ACC112 (cell line): Measurements from ENCODE around the gene P2RX3.

Experiments used
- H2AFZ ChIP-seq: fragments of 200-600 bp; sonication (generic); one replicate; pipeline ENCODE4 v1.6.0; 2017; ENCODE audit warnings: antibody characterized with exemption, low read length; ENCODE audit not compliant: unreplicated experiment
- H3K27ac ChIP-seq: fragments of 200-600 bp; sonication (generic); 2 replicates; pipeline ENCODE4 v1.5.1; 2014; ENCODE audit warnings: low read depth, mild to moderate bottlenecking, antibody characterized with exemption, low read length, moderate library complexity
- H3K27me3 ChIP-seq: fragments of 200-600 bp; sonication (generic); 2 replicates; pipeline ENCODE4 v1.6.1; 2014; ENCODE audit warnings: mild to moderate bottlenecking, antibody characterized with exemption, low read length, moderate library complexity, mixed read lengths; ENCODE audit not compliant: insufficient read depth
- H3K36me3 ChIP-seq: fragments of 200-600 bp; sonication (generic); 2 replicates; pipeline ENCODE4 v1.6.1; 2016; ENCODE audit warnings: mild to moderate bottlenecking, antibody characterized with exemption, low read length, moderate library complexity, mixed read lengths; ENCODE audit not compliant: insufficient read depth
- H3K4me1 ChIP-seq: fragments of 200-600 bp; sonication (generic); one replicate; pipeline ENCODE4 v1.6.1; 2016; ENCODE audit warnings: low read length, mixed read lengths; ENCODE audit not compliant: insufficient read depth, unreplicated experiment, control insufficient read depth
- H3K4me3 ChIP-seq: fragments of 200-600 bp; sonication (generic); 2 replicates; pipeline ENCODE4 v1.5.1; 2014; ENCODE audit warnings: mild to moderate bottlenecking, low read depth, low read length
- H3K79me2 ChIP-seq: fragments of 200-600 bp; sonication (generic); one replicate; pipeline ENCODE4 v1.6.0; 2016; ENCODE audit warnings: low read length; ENCODE audit not compliant: control insufficient read depth, unreplicated experiment, insufficient read depth

P2RX3 gene

GRCh38 chr11:57361926-57362325, 23.8 kb downstream of the P2RX3 start:
- Histone ChIP-seq H3K27me3 (peaks cover 47% of the 10 kb centered on the region), H3K36me3 (no peaks in the 10 kb centered on the region)

GRCh38 chr11:57363131-57364080, 25.3 kb downstream of the P2RX3 start:
- peaks cover 50% of the 10 kb centered on the region for H3K27me3 ChIP-seq

More at GRCh38 chr11:57361926-57362325, 23.8 kb downstream of the P2RX3 start:
- H3K4me3 ChIP-seq, result no peak overlapping the region
- no peaks in the 10 kb centered on the region for H3K4me1 ChIP-seq
- H3K27ac ChIP-seq, result no peak overlapping the region
- no peaks in the 10 kb centered on the region for H3K79me2 ChIP-seq
- no peak overlapping the region for H2AFZ ChIP-seq

GRCh38 chr11:57364851-57365660, 26.9 kb downstream of the P2RX3 start:
- Histone ChIP-seq H3K36me3 (no peaks in the 10 kb centered on the region), H3K27ac (no peak overlapping the region), H3K79me2 (no peaks in the 10 kb centered on the region), H3K4me3 (no peak overlapping the region), H3K4me1 (peaks cover 3% of the 10 kb centered on the region), H3K27me3 (peaks cover 50% of the 10 kb centered on the region), H2AFZ (no peak overlapping the region)

More at GRCh38 chr11:57363131-57364080, 25.3 kb downstream of the P2RX3 start:
- H3K4me3 ChIP-seq, result no peak overlapping the region
- no peaks in the 10 kb centered on the region for H3K4me1 ChIP-seq
- H3K27ac ChIP-seq, result no peak overlapping the region
- H3K79me2 ChIP-seq, result no peaks in the 10 kb centered on the region
- H3K36me3 ChIP-seq, result no peaks in the 10 kb centered on the region
- H2AFZ ChIP-seq, result no peak overlapping the region

GRCh38 chr11:57368106-57368844, 30.1 kb downstream of the P2RX3 start:
- Histone ChIP-seq H3K36me3 (no peaks in the 10 kb centered on the region), H3K27ac (no peak overlapping the region), H3K4me3 (no peak overlapping the region), H3K4me1 (peaks cover 4% of the 10 kb centered on the region), H3K79me2 (no peaks in the 10 kb centered on the region), H3K27me3 (peaks cover 38% of the 10 kb centered on the region), H2AFZ (no peak overlapping the region)

GRCh38 chr11:57368845-57369232, 30.7 kb downstream of the P2RX3 start:
- no peak overlapping the region for H2AFZ ChIP-seq
- H3K4me1 ChIP-seq, result peaks cover 4% of the 10 kb centered on the region
- H3K27ac ChIP-seq, result no peak overlapping the region
- no peaks in the 10 kb centered on the region for H3K36me3 ChIP-seq
- H3K4me3 ChIP-seq, result no peak overlapping the region
- H3K27me3 ChIP-seq, result peaks cover 33% of the 10 kb centered on the region
- no peaks in the 10 kb centered on the region for H3K79me2 ChIP-seq

- Histone ChIP-seq H3K79me2 (no peaks in the 10 kb centered on the region), H3K4me1 (peaks cover 4% of the 10 kb centered on the region), H2AFZ (no peak overlapping the region), H3K4me3 (no peak overlapping the region), H3K27ac (no peak overlapping the region), H3K36me3 (no peaks in the 10 kb centered on the region), H3K27me3 (peaks cover 19% of the 10 kb centered on the region; the same call in 1 of the 2 replicates)
Measured at GRCh38 chr11:57370251-57370650, 32.1 kb downstream of the P2RX3 start.

GRCh38 chr11:57370941-57371340, 32.8 kb downstream of the P2RX3 start:
- no peak overlapping the region for H2AFZ ChIP-seq
- peaks cover 4% of the 10 kb centered on the region for H3K4me1 ChIP-seq
- H3K27ac ChIP-seq, result no peak overlapping the region
- H3K79me2 ChIP-seq, result no peaks in the 10 kb centered on the region
- peaks cover 14% of the 10 kb centered on the region; the same call in 1 of the 2 replicates for H3K27me3 ChIP-seq
- H3K4me3 ChIP-seq, result no peak overlapping the region
- no peaks in the 10 kb centered on the region for H3K36me3 ChIP-seq

GRCh38 chr11:57373146-57373545, 35.0 kb downstream of the P2RX3 start:
- Histone ChIP-seq H3K4me3 (no peak overlapping the region), H3K27me3 (peaks cover 22% of the 10 kb centered on the region; the same call in 1 of the 2 replicates), H3K4me1 (peaks cover 4% of the 10 kb centered on the region), H3K79me2 (no peaks in the 10 kb centered on the region), H3K36me3 (no peaks in the 10 kb centered on the region), H2AFZ (no peak overlapping the region), H3K27ac (no peak overlapping the region)

- H3K4me3 ChIP-seq, result no peak overlapping the region
- no peak overlapping the region for H2AFZ ChIP-seq
- no peaks in the 10 kb centered on the region for H3K79me2 ChIP-seq
- H3K36me3 ChIP-seq, result no peaks in the 10 kb centered on the region
- H3K27me3 ChIP-seq, result peaks cover 38% of the 10 kb centered on the region; the same call in 1 of the 2 replicates
- no peak overlapping the region for H3K27ac ChIP-seq
- H3K4me1 ChIP-seq, result peaks cover 2% of the 10 kb centered on the region
Measured at GRCh38 chr11:57374966-57375365, 36.8 kb downstream of the P2RX3 start.

GRCh38 chr11:57375490-57375889, 37.3 kb downstream of the P2RX3 start:
- Histone ChIP-seq H3K4me1 (no peaks in the 10 kb centered on the region), H3K79me2 (no peaks in the 10 kb centered on the region), H3K4me3 (no peak overlapping the region), H2AFZ (no peak overlapping the region), H3K27ac (no peak overlapping the region), H3K27me3 (peaks cover 40% of the 10 kb centered on the region; the same call in 1 of the 2 replicates), H3K36me3 (no peaks in the 10 kb centered on the region)
